Parathyroid adenoma (tissue), 2 donors: ENCODE measurements around the gene LEF1.

Experiments
- H2AFZ ChIP-seq: fragments of 300-600 bp; sonication (generic); one replicate; pipeline ENCODE4 v1.7.0; 2017; ENCODE audit warnings: antibody characterized with exemption, mild to moderate bottlenecking
- H3K27ac ChIP-seq: fragments of 300-600 bp; sonication (generic); one replicate; pipeline ENCODE4 v1.7.0; 2017
- H3K27me3 ChIP-seq: fragments of 300-600 bp; sonication (generic); one replicate; pipeline ENCODE4 v1.7.0; 2017; ENCODE audit warnings: low read length; ENCODE audit not compliant: control insufficient read depth, insufficient read depth
- H3K36me3 ChIP-seq: fragments of 300-600 bp; sonication (generic); one replicate; pipeline ENCODE4 v1.7.0; 2017; ENCODE audit warnings: low read length; ENCODE audit not compliant: control insufficient read depth, insufficient read depth
- H3K4me1 ChIP-seq: fragments of 300-600 bp; sonication (generic); one replicate; pipeline ENCODE4 v1.7.0; 2017; ENCODE audit warnings: control low read depth
- H3K4me2 ChIP-seq: fragments of 300-600 bp; sonication (generic); one replicate; pipeline ENCODE4 v1.7.0; 2017; ENCODE audit warnings: low read length
- H3K4me3 ChIP-seq: fragments of 300-600 bp; sonication (generic); one replicate; pipeline ENCODE4 v1.7.0; 2017; ENCODE audit warnings: low read depth, low read length
- H3K79me2 ChIP-seq: fragments of 300-600 bp; sonication (generic); one replicate; pipeline ENCODE4 v1.7.0; 2017; ENCODE audit warnings: control low read depth
- H3K9ac ChIP-seq: fragments of 300-600 bp; sonication (generic); one replicate; pipeline ENCODE4 v1.7.0; 2017; ENCODE audit warnings: mild to moderate bottlenecking
- H3K9me3 ChIP-seq: fragments of 300-600 bp; sonication (generic); one replicate; pipeline ENCODE4 v1.7.0; 2017; ENCODE audit warnings: low read length; ENCODE audit not compliant: control insufficient read depth
- CTCF ChIP-seq: fragments of 300-600 bp; sonication (generic); IDR thresholded peaks from one replicate; pipeline ENCODE4 v1.7.0; 2017; ENCODE audit warnings: antibody characterized with exemption, mild to moderate bottlenecking
- donor health status: primary hyperparathyroidism.

The LEF1 gene

GRCh38 chr4:108172753-108173598 is 4.2 kb upstream of the LEF1 start:
- Histone ChIP-seq H3K79me2 (no peaks in the 10 kb centered on the region), H3K4me3 (peak overlapping the region; percentile 42), H3K36me3 (no peaks in the 10 kb centered on the region), H3K9me3 (no peaks in the 10 kb centered on the region), H2AFZ (peak overlapping the region; percentile 81), H3K4me1 (no peaks in the 10 kb centered on the region), H3K27ac (no peak overlapping the region), H3K4me2 (peak overlapping the region; percentile 87), H3K9ac (no peak overlapping the region), H3K27me3 (peaks cover 6% of the 10 kb centered on the region)
- TF ChIP-seq CTCF, result no peak

- H3K4me3 ChIP-seq, result peak overlapping the region; percentile 42
- no peak overlapping the region for H3K9ac ChIP-seq
- no peak overlapping the region for H3K27ac ChIP-seq
- no peaks in the 10 kb centered on the region for H3K4me1 ChIP-seq
- no peaks in the 10 kb centered on the region for H3K79me2 ChIP-seq
- peak overlapping the region; percentile 87 for H3K4me2 ChIP-seq
- no peak for TF ChIP-seq CTCF
- H2AFZ ChIP-seq, result peak overlapping the region; percentile 81
- H3K27me3 ChIP-seq, result peaks cover 6% of the 10 kb centered on the region
- H3K9me3 ChIP-seq, result no peaks in the 10 kb centered on the region
- no peaks in the 10 kb centered on the region for H3K36me3 ChIP-seq
Measured at GRCh38 chr4:108172231-108172752, 3.6 kb upstream of the LEF1 start.

GRCh38 chr4:108171339-108172230 is 2.9 kb upstream of the LEF1 start:
- Histone ChIP-seq H3K36me3 (no peaks in the 10 kb centered on the region), H3K9me3 (no peaks in the 10 kb centered on the region), H3K4me2 (no peak overlapping the region), H3K9ac (no peak overlapping the region), H3K4me1 (no peaks in the 10 kb centered on the region), H2AFZ (peak overlapping the region; percentile 81), H3K27me3 (peaks cover 6% of the 10 kb centered on the region), H3K79me2 (no peaks in the 10 kb centered on the region), H3K27ac (no peak overlapping the region), H3K4me3 (no peak overlapping the region)
- TF ChIP-seq CTCF, result no peak

- H3K4me2 ChIP-seq, result no peak overlapping the region
- H3K4me3 ChIP-seq, result no peak overlapping the region
- H3K9me3 ChIP-seq, result no peaks in the 10 kb centered on the region
- H3K27ac ChIP-seq, result no peak overlapping the region
- H3K27me3 ChIP-seq, result peaks cover 10% of the 10 kb centered on the region
- no peaks in the 10 kb centered on the region for H3K4me1 ChIP-seq
- no peaks in the 10 kb centered on the region for H3K36me3 ChIP-seq
- no peaks in the 10 kb centered on the region for H3K79me2 ChIP-seq
- no peak overlapping the region for H3K9ac ChIP-seq
- H2AFZ ChIP-seq, result no peak overlapping the region
- TF ChIP-seq CTCF, result no peak
Measured at GRCh38 chr4:108170631-108171338, 2.1 kb upstream of the LEF1 start.
